Measurements from ENCODE around the gene ZSWIM6. TPM values are rescaled to one million over a fixed set of nuclear protein-coding genes. Genes with fewer than 3 reads are reported as not detected.

Gene ZSWIM6
- total RNA-seq, 1 experiment from 2014 or later: 12.9 TPM

- Histone ChIP-seq H3F3A (ENCODE audit: insufficient read depth, low read depth) (peaks cover 17% of the 10 kb centered on the region), H3K4me1 (replicated peaks; ENCODE audit: insufficient read depth) (peaks cover 20% of the 10 kb centered on the region), H3K4me2 (no peak overlapping the region), H4K20me1 (ENCODE audit: insufficient read depth) (no peaks in the 10 kb centered on the region; the same call in 1 of the 2 replicates), H2AFZ (no peak overlapping the region), H3K4me3 (no peak overlapping the region), H3K9me2 (ENCODE audit: insufficient read depth) (no peaks in the 10 kb centered on the region), H3K36me3 (ENCODE audit: low read depth) (no peaks in the 10 kb centered on the region; the same call in 1 of the 2 replicates), H3K9me3 (ENCODE audit: insufficient read depth, low read depth) (no peaks in the 10 kb centered on the region), H3K27me3 (ENCODE audit: insufficient read depth, low read depth) (no peaks in the 10 kb centered on the region), H3K27ac (no peak overlapping the region), H3K79me2 (ENCODE audit: low read depth) (peaks cover 86% of the 10 kb centered on the region)
- no peak for DNase-seq
- ChIA-PET POLR2A (ENCODE audit: unreplicated experiment) (no interaction called here), CTCF (no interaction called here)
- TF ChIP-seq CTCF (conservative IDR thresholded peaks at IDR 0.05): no peak
- intact Hi-C loops (cut with micrococcal nuclease; ENCODE audit: unreplicated experiment): no loop called here
- no TSS peak for BruUV-seq (replicated peaks)
Observed at GRCh38 chr5:61414806-61415205, 82.7 kb downstream of the ZSWIM6 start.

GRCh38 chr5:61416010-61416409 lies 84.0 kb downstream of the ZSWIM6 start:
- CTCF ChIA-PET: no interaction called here
- H3K4me1 ChIP-seq (replicated peaks; ENCODE audit: insufficient read depth): peaks cover 11% of the 10 kb centered on the region
- no peak overlapping the region for H3K27ac ChIP-seq
- no peaks in the 10 kb centered on the region for H3K27me3 ChIP-seq (ENCODE audit: insufficient read depth, low read depth)
- H3K4me2 ChIP-seq: 0 out of 2 replicates have a peak overlapping the region, but pooled peaks have one; percentile 11
- TF ChIP-seq EZH2 (IDR thresholded peaks at IDR 0.05; ENCODE audit: low read depth) (no peak), CTCF (conservative IDR thresholded peaks at IDR 0.05) (no peak)
- no peak overlapping the region for H2AFZ ChIP-seq
- H3K4me3 ChIP-seq: no peak overlapping the region
- no peaks in the 10 kb centered on the region; the same call in 1 of the 2 replicates for H4K20me1 ChIP-seq (ENCODE audit: insufficient read depth)
- no peaks in the 10 kb centered on the region for H3K9me3 ChIP-seq (ENCODE audit: insufficient read depth, low read depth)
- BruUV-seq (replicated peaks): no TSS peak
- POLR2A ChIA-PET (ENCODE audit: unreplicated experiment): interaction anchor here (0.9 kb wide), 1 partner anchor 84 kb away, joined by 4 read pairs; no protein-coding TSS in a partner anchor
- no peaks in the 10 kb centered on the region; the same call in 1 of the 2 replicates for H3K36me3 ChIP-seq (ENCODE audit: low read depth)
- H3K9me2 ChIP-seq (ENCODE audit: insufficient read depth): no peaks in the 10 kb centered on the region
- no peak for DNase-seq
- intact Hi-C loops (cut with micrococcal nuclease; ENCODE audit: unreplicated experiment): no loop called here
- peaks cover 84% of the 10 kb centered on the region for H3K79me2 ChIP-seq (ENCODE audit: low read depth)
- peaks cover 11% of the 10 kb centered on the region; the same call in 1 of the 2 replicates for H3F3A ChIP-seq (ENCODE audit: insufficient read depth, low read depth)

GRCh38 chr5:61416420-61416819 lies 84.4 kb downstream of the ZSWIM6 start:
- no peaks in the 10 kb centered on the region; the same call in 1 of the 2 replicates for H4K20me1 ChIP-seq (ENCODE audit: insufficient read depth)

More at GRCh38 chr5:61416420-61416819, 84.4 kb downstream of the ZSWIM6 start:
- DNase-seq: no peak
- H3K9me2 ChIP-seq (ENCODE audit: insufficient read depth): no peaks in the 10 kb centered on the region
- peaks cover 11% of the 10 kb centered on the region; the same call in 1 of the 2 replicates for H3F3A ChIP-seq (ENCODE audit: insufficient read depth, low read depth)
- no peak for TF ChIP-seq CTCF (conservative IDR thresholded peaks at IDR 0.05)
- no peak for TF ChIP-seq EZH2 (IDR thresholded peaks at IDR 0.05; ENCODE audit: low read depth)
- H3K4me2 ChIP-seq: 0 out of 2 replicates have a peak overlapping the region, but pooled peaks have one; percentile 11
- H3K4me3 ChIP-seq: no peak overlapping the region
- BruUV-seq (replicated peaks): no TSS peak
- H3K27me3 ChIP-seq (ENCODE audit: insufficient read depth, low read depth): no peaks in the 10 kb centered on the region
- ChIA-PET POLR2A (ENCODE audit: unreplicated experiment) (interaction anchor here (0.9 kb wide), 1 partner anchor 85 kb away, joined by 4 read pairs; no protein-coding TSS in a partner anchor), CTCF (interaction anchor here (0.6 kb wide), 1 partner anchor 89 kb away, joined by 3 read pairs; no protein-coding TSS in a partner anchor)
- H3K36me3 ChIP-seq (ENCODE audit: low read depth): no peaks in the 10 kb centered on the region; the same call in 1 of the 2 replicates
- intact Hi-C loops (cut with micrococcal nuclease; ENCODE audit: unreplicated experiment): no loop called here
- H3K9me3 ChIP-seq (ENCODE audit: insufficient read depth, low read depth): no peaks in the 10 kb centered on the region
- no peak overlapping the region for H2AFZ ChIP-seq
- peaks cover 84% of the 10 kb centered on the region for H3K79me2 ChIP-seq (ENCODE audit: low read depth)
- H3K4me1 ChIP-seq (replicated peaks; ENCODE audit: insufficient read depth): peaks cover 11% of the 10 kb centered on the region
- no peak overlapping the region for H3K27ac ChIP-seq
